ENCODE data around the gene CRMP1. TPM values are rescaled to one million over a fixed set of nuclear protein-coding genes. Genes with fewer than 3 reads are reported as not detected.

Gene CRMP1
- total RNA-seq, 1 donor from 2014 or later: 245 TPM

DNA sequence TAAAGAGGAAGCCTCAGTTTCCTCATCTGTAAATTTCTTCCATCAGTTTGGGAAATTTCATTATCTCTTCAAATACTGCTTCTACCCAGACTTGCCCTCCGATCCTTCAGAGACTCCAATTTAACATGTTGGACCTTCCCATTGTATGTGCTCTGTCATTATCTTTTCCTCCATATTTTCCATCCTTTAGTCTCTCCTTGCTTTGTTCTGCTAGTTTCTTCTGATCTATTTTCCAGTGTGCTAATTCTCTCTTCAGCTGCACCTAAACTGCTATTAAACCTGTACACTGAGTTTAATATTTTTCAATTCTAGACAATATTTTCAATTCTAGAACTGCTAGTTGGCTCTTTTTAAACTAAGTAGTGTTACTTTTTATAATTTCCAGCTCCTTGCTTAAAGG, 116.4 kb downstream of the CRMP1 start:
- TF ChIP-seq, protein P1, sequence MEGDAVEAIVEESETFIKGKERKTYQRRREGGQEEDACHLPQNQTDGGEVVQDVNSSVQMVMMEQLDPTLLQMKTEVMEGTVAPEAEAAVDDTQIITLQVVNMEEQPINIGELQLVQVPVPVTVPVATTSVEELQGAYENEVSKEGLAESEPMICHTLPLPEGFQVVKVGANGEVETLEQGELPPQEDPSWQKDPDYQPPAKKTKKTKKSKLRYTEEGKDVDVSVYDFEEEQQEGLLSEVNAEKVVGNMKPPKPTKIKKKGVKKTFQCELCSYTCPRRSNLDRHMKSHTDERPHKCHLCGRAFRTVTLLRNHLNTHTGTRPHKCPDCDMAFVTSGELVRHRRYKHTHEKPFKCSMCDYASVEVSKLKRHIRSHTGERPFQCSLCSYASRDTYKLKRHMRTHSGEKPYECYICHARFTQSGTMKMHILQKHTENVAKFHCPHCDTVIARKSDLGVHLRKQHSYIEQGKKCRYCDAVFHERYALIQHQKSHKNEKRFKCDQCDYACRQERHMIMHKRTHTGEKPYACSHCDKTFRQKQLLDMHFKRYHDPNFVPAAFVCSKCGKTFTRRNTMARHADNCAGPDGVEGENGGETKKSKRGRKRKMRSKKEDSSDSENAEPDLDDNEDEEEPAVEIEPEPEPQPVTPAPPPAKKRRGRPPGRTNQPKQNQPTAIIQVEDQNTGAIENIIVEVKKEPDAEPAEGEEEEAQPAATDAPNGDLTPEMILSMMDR (conservative IDR thresholded peaks at IDR 0.05): no peak
- no peak overlapping the region for H3K27ac Mint-ChIP-seq (ENCODE audit: unreplicated experiment)
- H3K36me3 Mint-ChIP-seq (ENCODE audit: low read depth): peaks cover 47% of the 10 kb centered on the region
- peaks cover 8% of the 10 kb centered on the region for H3K9me3 Mint-ChIP-seq
- no peak overlapping the region for H3K4me3 Mint-ChIP-seq
- no peaks in the 10 kb centered on the region for H3K27me3 Mint-ChIP-seq (ENCODE audit: low read depth)
- H3K4me1 Mint-ChIP-seq: peaks cover 4% of the 10 kb centered on the region
- no peak for DNase-seq (ENCODE audit: low read depth, low spot score)

DNA sequence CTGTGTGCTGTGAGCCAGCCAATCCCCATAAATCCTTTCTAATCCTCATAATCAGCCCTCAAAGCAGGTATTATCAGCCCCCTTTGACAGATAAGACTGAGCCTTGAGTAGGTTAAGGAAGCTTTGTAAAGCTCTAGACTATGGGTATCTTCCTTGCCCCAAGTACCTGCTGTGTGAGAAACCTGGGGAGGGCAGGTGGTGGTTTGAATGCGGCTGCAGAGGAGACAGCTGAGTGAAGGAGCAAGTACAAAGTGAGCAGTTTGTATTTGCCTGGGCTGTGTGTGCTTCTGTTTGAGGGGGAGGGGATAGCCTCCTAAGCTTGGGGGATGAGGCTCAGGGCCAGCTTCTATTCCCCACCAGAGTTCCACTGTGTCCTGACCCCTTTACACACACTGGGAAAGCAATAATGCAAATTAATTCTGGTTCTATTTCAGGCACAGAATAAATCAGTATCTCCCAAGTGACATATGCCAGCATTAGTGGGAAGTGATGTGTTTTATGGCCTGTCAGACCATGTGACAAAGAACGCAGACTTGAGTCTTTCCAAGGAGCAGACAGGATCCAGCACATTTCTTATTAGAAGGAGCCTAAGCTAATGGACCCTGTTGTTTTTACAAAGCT, 118.4 kb downstream of the CRMP1 start:
- no peak for DNase-seq (ENCODE audit: low read depth, low spot score)
- H3K9me3 Mint-ChIP-seq: peaks cover 8% of the 10 kb centered on the region
- peaks cover 52% of the 10 kb centered on the region for H3K36me3 Mint-ChIP-seq (ENCODE audit: low read depth)
- no peak overlapping the region for H3K27ac Mint-ChIP-seq (ENCODE audit: unreplicated experiment)
- no peak overlapping the region for H3K4me3 Mint-ChIP-seq
- H3K27me3 Mint-ChIP-seq (ENCODE audit: low read depth): no peaks in the 10 kb centered on the region
- H3K4me1 Mint-ChIP-seq: peaks cover 4% of the 10 kb centered on the region
- TF ChIP-seq, protein P1 (conservative IDR thresholded peaks at IDR 0.05): no peak

DNA sequence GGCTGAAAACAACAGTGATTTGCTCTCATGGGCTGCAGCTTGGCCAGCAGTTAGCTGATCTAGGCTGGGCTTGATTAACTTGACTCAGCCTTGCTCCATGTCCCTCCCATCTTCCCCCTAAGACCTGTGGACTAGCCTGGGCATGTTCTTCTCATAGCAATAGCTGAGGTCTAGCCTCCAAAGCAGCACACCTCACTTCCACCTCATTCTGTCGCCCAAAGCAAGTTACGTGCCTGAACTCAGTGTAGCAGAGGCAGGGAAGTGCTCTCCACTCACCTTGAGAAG, 119.7 kb downstream of the CRMP1 start:
- H3K36me3 Mint-ChIP-seq (ENCODE audit: low read depth): peaks cover 64% of the 10 kb centered on the region
- peaks cover 4% of the 10 kb centered on the region for H3K4me1 Mint-ChIP-seq
- no peak overlapping the region for H3K4me3 Mint-ChIP-seq
- peaks cover 13% of the 10 kb centered on the region for H3K9me3 Mint-ChIP-seq
- TF ChIP-seq, protein P1 (conservative IDR thresholded peaks at IDR 0.05): no peak
- no peaks in the 10 kb centered on the region for H3K27me3 Mint-ChIP-seq (ENCODE audit: low read depth)
- no peak overlapping the region for H3K27ac Mint-ChIP-seq (ENCODE audit: unreplicated experiment)
- DNase-seq (ENCODE audit: low read depth, low spot score): no peak

DNA sequence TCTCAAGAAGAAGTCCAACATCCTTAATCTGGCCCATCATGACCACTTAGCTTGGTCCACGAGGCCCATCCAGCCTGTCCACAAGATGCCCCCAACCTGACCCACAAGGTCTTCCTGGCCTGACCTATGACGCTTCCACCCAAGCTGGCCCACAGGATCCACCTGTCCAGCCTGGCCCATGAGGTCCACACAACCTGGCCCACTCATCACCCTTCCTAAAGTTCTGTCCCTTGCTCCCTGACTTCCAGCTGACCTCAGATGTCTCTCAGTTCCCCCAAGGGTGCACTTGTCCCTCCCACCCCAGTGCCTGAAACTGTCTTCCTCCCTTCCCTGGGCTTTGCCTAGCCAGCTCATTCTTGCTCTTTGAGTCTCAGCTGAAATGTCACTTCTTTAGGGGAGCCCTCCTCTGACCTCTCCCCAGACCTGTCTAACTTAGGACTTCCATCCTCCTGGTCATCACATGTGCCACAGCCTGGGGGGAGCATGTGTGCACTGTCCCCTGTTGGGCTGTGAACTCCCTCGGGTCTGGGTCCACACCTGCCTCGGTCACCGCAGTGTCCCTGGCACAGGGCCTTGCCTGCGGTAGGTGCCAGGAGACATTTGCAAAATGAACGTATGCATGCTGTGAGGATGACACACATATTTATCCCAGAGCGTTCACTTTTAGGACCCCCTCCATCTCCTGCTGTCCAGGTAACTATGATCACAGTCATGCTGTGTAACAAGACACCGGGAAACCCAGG, 120.2 kb downstream of the CRMP1 start:
- Mint-ChIP-seq H3K27ac (ENCODE audit: unreplicated experiment) (no peak overlapping the region), H3K4me3 (no peak overlapping the region), H3K4me1 (peaks cover 4% of the 10 kb centered on the region), H3K27me3 (ENCODE audit: low read depth) (no peaks in the 10 kb centered on the region), H3K36me3 (ENCODE audit: low read depth) (peaks cover 68% of the 10 kb centered on the region), H3K9me3 (peaks cover 17% of the 10 kb centered on the region)
- TF ChIP-seq, protein P1 (conservative IDR thresholded peaks at IDR 0.05): no peak
- no peak for DNase-seq (ENCODE audit: low read depth, low spot score)

Small RNA genes within 50 kb of the gene (microRNA-seq; reads per million reads assigned to microRNA genes)
- not detected for gene MIR378D1

Other genes starting within 250 kb of the CRMP1 start
- 6.4 and 7.2 TPM in 2 replicates for gene EVC2, start 184.5 kb downstream of the CRMP1 start, total RNA-seq
- gene EVC, start 181.9 kb downstream of the CRMP1 start, total RNA-seq: 24.4 and 26.1 TPM in 2 replicates
- gene C4orf50, start 125.3 kb upstream of the CRMP1 start, total RNA-seq: 0.02 TPM in 2 replicates

Data from neural crest cell (in vitro differentiated cells).